ENCODE data around the gene PRR14L. TPM values are rescaled to one million over a fixed set of nuclear protein-coding genes. Genes with fewer than 3 reads are reported as not detected.
A peak's percentile ranks its signal among the peaks of the same experiment; 100 is the strongest.
"Not testable (repeated sequence)": the region's sequence is repeated elsewhere in the genome, so short reads cannot be mapped to it uniquely, and the experiment has no call there.

The PRR14L gene
- total RNA-seq (2021): 127 and 138 TPM in 2 replicates
- long read RNA-seq, transcript PRR14L-206 (3 exons, 718 nt): major isoform, 21 of 290 reads
- long read RNA-seq, partial matches to known transcripts: 114 of 290 reads
- long read RNA-seq, other reads (novel, unspliced or antisense): 155 of 290 reads

DNA sequence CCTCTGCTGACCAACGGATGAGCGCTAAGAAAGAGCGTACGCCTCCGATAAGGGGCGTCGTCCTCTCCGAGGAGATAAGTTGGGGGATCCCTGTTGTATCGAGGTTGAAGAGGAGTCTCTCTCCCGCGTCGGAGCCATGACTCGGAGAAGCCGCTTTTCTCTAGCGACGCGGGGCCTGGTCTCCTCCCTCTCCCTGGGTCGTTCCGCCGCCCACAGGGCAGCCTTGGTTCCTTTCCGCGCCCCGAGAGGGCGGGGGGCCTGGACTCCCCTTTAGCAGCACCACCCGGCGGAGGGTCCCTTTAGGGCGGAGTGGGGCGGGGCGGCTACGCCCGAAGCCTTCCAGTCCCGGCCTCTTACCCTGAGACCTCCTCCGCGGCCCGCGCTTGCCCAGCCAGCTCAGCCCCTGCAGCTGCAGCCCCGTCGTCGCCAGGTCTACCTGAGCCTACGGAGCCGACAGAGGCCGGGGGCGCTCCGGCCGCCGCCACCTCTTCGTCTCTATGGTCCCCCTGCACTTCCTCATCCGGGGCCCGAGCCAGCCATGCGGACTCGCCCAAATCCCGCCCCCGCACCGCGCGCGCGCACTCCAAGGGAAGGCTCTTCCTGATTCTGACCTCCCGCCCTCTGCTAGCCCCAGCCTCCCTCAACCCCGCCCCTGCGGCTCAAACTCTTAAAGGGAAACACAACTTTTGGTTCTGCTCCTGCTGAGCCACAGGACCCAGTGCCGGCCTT is at the start of gene PRR14L:
TSS of gene PRR14L (minus strand) at position 497 of the 729 bp plus-strand sequence. CDS start 11,272 bp downstream, outside the sequence.
- peaks cover 53 to 56% of the 10 kb centered on the region in 2 experiments for H3K4me1 Mint-ChIP-seq
- no CpG with 5 or more reads among the region's 62 CpGs for WGBS (ENCODE audit: extremely low coverage, insufficient read length, low lambda C conversion rate)
- Histone ChIP-seq H3K79me2 (ENCODE audit: insufficient read depth, low read length) (peaks cover 14% of the 10 kb centered on the region; the same call in 1 of the 2 replicates), H2BK5ac (ENCODE audit: insufficient read length, low read length) (no peak within 1 kb of the TSS), H3K56ac (ENCODE audit: insufficient read length, low read depth, low read length) (peak within 1 kb of the TSS; percentile 27), H4K8ac (replicated peaks; ENCODE audit: insufficient read length, low read depth, low read length) (no peak within 1 kb of the TSS), H3K27me3 (ENCODE audit: insufficient read depth, low read length) (no peaks in the 10 kb centered on the region), H3K9ac (ENCODE audit: extremely low read depth, insufficient read length, low read length) (peak within 1 kb of the TSS; percentile 96), H2AFZ (ENCODE audit: low read length) (no peak within 1 kb of the TSS), H4K91ac (ENCODE audit: insufficient read length, low read depth, low read length) (no peak within 1 kb of the TSS), H3K9me3 (ENCODE audit: control insufficient read depth, low read depth, low read length) (no peaks in the 10 kb centered on the region), H3K14ac (ENCODE audit: insufficient read depth, low read length) (peak within 1 kb of the TSS; percentile 85), H2BK120ac (ENCODE audit: low read depth, low read length, poor library complexity, severe bottlenecking) (no peak within 1 kb of the TSS), H2BK15ac (ENCODE audit: low read depth, low read length) (no peak within 1 kb of the TSS), H3K27ac (ENCODE audit: insufficient read length, low read depth, low read length) (peak within 1 kb of the TSS; percentile 73), H3T11ph (ENCODE audit: low read length) (no peak within 1 kb of the TSS), H3K23me2 (ENCODE audit: insufficient read length, low read depth, low read length, poor library complexity, severe bottlenecking) (peaks cover 21% of the 10 kb centered on the region), H3K79me1 (ENCODE audit: insufficient read depth, low read depth, low read length, poor library complexity, severe bottlenecking) (peaks cover 3% of the 10 kb centered on the region), H4K5ac (ENCODE audit: insufficient read length, low read depth, low read length) (peak within 1 kb of the TSS; percentile 24), H3K4me1 (ENCODE audit: insufficient read depth, low read length) (peaks cover 7% of the 10 kb centered on the region), H3K4me2 (ENCODE audit: insufficient read depth, insufficient read length, low read length) (peak within 1 kb of the TSS; percentile 97), H2BK20ac (ENCODE audit: low read depth, low read length, poor library complexity, severe bottlenecking) (no peak within 1 kb of the TSS), H3K4ac (ENCODE audit: low read depth, low read length) (no peak within 1 kb of the TSS), H3K18ac (ENCODE audit: insufficient read length, low read depth, low read length) (peak within 1 kb of the TSS; percentile 87), H4K20me1 (ENCODE audit: control insufficient read depth, insufficient read depth, insufficient read length) (no peaks in the 10 kb centered on the region), H2AK5ac (ENCODE audit: insufficient read length, low read length) (no peak within 1 kb of the TSS), H3K23ac (ENCODE audit: insufficient read length, low read depth, low read length) (no peak within 1 kb of the TSS), H2BK12ac (ENCODE audit: insufficient read length, low read depth, low read length) (no peak within 1 kb of the TSS)
- TF ChIP-seq, protein P1, sequence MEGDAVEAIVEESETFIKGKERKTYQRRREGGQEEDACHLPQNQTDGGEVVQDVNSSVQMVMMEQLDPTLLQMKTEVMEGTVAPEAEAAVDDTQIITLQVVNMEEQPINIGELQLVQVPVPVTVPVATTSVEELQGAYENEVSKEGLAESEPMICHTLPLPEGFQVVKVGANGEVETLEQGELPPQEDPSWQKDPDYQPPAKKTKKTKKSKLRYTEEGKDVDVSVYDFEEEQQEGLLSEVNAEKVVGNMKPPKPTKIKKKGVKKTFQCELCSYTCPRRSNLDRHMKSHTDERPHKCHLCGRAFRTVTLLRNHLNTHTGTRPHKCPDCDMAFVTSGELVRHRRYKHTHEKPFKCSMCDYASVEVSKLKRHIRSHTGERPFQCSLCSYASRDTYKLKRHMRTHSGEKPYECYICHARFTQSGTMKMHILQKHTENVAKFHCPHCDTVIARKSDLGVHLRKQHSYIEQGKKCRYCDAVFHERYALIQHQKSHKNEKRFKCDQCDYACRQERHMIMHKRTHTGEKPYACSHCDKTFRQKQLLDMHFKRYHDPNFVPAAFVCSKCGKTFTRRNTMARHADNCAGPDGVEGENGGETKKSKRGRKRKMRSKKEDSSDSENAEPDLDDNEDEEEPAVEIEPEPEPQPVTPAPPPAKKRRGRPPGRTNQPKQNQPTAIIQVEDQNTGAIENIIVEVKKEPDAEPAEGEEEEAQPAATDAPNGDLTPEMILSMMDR (conservative IDR thresholded peaks at IDR 0.05): no peak
- DNase-seq: peak; percentile 97
- peak within 1 kb of the TSS; percentile 78 to 94 (median 93) for H3K27ac Mint-ChIP-seq
- peak within 1 kb of the TSS; percentile 90 to 95 for H3K4me3 Mint-ChIP-seq
- peaks cover 7 to 21% (median 17%) of the 10 kb centered on the region in 3 experiments; a peak in 5 of 7 replicates for H3K36me3 Mint-ChIP-seq (ENCODE audit: insufficient read depth in 1 of 3, low read depth in 3 of 3)
- no peaks in the 10 kb centered on the region for H3K27me3 Mint-ChIP-seq (ENCODE audit: low read depth)
- no peaks in the 10 kb centered on the region; a peak in 1 of 5 replicates for H3K9me3 Mint-ChIP-seq

DNA sequence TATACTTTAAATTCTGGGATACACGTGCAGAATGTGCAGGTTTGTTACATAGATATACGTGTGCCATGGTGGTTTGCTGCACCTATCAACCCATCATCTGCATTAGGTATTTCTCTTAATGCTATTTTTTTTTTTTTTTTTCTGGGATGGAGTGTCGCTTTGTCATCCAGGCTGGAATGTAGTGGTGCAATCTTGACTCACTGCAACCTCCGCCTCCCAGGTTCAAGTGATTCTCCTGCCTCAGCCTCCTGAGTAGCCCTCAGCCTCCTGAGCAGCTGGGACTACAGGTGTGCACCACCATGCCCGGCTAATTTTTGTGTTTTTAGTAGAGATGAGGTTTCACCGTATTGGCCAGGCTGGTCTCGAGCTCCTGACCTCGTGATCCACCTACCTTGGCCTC is 49.4 kb upstream of the PRR14L start:
- H3K36me3 Mint-ChIP-seq (ENCODE audit: insufficient read depth in 1 of 3, low read depth in 3 of 3): peaks cover 17 to 62% (median 43%) of the 10 kb centered on the region in 3 experiments; a peak in 6 of 7 replicates
- H3K56ac ChIP-seq (ENCODE audit: insufficient read length, low read depth, low read length); H3K9ac ChIP-seq (ENCODE audit: extremely low read depth, insufficient read length, low read length); H3K27me3 Mint-ChIP-seq (ENCODE audit: low read depth); H2BK20ac ChIP-seq (ENCODE audit: low read depth, low read length, poor library complexity, severe bottlenecking); H3K79me1 ChIP-seq (ENCODE audit: insufficient read depth, low read depth, low read length, poor library complexity, severe bottlenecking); H3K79me2 ChIP-seq (ENCODE audit: insufficient read depth, low read length); H4K91ac ChIP-seq (ENCODE audit: insufficient read length, low read depth, low read length); DNase-seq; H2AFZ ChIP-seq (ENCODE audit: low read length); H3K9me3 ChIP-seq (ENCODE audit: control insufficient read depth, low read depth, low read length); H4K5ac ChIP-seq (ENCODE audit: insufficient read length, low read depth, low read length); H2BK12ac ChIP-seq (ENCODE audit: insufficient read length, low read depth, low read length); H2BK120ac ChIP-seq (ENCODE audit: low read depth, low read length, poor library complexity, severe bottlenecking); H3K27ac ChIP-seq (ENCODE audit: insufficient read length, low read depth, low read length); H3K27me3 ChIP-seq (ENCODE audit: insufficient read depth, low read length); H3T11ph ChIP-seq (ENCODE audit: low read length); H2BK5ac ChIP-seq (ENCODE audit: insufficient read length, low read length); H3K27ac Mint-ChIP-seq; H3K9me3 Mint-ChIP-seq; H4K8ac ChIP-seq (replicated peaks; ENCODE audit: insufficient read length, low read depth, low read length); H3K4ac ChIP-seq (ENCODE audit: low read depth, low read length); H3K4me1 ChIP-seq (ENCODE audit: insufficient read depth, low read length); H2BK15ac ChIP-seq (ENCODE audit: low read depth, low read length); H3K4me1 Mint-ChIP-seq; H3K18ac ChIP-seq (ENCODE audit: insufficient read length, low read depth, low read length); H2AK5ac ChIP-seq (ENCODE audit: insufficient read length, low read length); H4K20me1 ChIP-seq (ENCODE audit: control insufficient read depth, insufficient read depth, insufficient read length); H3K4me2 ChIP-seq (ENCODE audit: insufficient read depth, insufficient read length, low read length); H3K4me3 Mint-ChIP-seq; H3K14ac ChIP-seq (ENCODE audit: insufficient read depth, low read length); H3K23me2 ChIP-seq (ENCODE audit: insufficient read length, low read depth, low read length, poor library complexity, severe bottlenecking); H3K23ac ChIP-seq (ENCODE audit: insufficient read length, low read depth, low read length): not testable (repeated sequence)
- WGBS (ENCODE audit: extremely low coverage, insufficient read length, low lambda C conversion rate): no CpG with 5 or more reads among the region's 8 CpGs
